Stimulated activated CD4-positive, alpha-beta T cell treated with anti-CD3 and anti-CD28 coated beads, Interleukin-1b, Interleukin-23, amount 100 ng/mL, for 24 hours (primary cell): Measurements from ENCODE around the gene GREB1L.

Source experiments
- DNase-seq, 4 experiments: peaks; one replicate each; pipeline ENCODE4 v3.0.0-alpha.2; 2020; ENCODE audit warnings: low read depth in 4 of 4, low spot score in 1 of 4

The GREB1L gene

DNA sequence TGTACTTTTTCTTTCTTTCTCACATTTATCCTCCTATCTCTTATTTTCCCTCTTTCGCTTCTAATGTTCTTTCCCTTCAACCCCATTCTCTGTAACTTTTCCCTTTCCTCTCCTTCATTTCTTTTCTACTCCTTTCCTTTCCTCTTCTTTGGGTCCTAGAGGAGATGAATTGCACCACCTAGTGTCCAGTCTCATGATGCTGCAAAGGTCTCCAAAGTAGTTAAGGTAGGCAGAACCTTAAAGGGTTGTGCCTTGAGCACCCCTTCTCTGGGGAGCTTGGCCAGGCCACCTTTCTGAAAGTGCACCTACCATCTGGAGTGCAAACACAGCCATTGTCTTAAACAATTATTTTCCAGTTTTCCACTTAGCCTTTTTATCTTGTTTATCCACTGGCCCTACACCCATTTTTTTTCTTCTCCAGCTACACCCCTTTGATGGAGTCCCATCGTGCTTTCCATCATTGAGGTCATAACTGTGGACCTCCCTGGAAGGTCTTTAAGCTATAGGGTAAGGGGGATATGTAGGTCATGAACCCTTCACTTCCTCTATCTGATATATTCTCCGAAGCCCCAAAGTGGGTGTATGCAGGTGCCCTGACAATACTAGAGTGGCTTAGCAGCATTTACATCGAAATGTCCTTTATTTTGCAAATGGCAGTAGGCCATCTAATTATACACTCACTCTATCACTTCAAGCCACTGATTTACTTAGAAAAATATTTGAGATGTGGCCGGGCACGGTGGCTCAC is 202.6 kb downstream of the GREB1L start:
- DNase-seq = no peak

DNA sequence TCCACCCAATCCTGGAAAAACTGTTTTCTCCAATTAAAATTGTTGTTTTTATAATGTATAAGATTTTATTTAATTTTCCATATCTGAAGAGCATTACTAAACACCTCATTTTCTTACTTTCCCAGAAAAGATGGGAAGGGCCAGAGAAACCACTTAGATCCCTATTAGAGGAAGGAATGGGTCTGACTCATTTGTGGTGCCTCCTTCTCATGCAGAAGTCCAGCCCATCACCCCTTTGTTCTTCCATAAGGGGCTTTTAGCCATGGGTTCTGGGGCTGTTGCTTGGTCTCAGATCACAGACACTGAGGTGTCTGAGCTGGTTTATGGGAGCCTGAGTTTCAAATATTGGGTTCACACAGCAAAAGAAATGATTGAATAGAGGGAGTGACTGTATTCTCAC is 206.3 kb downstream of the GREB1L start:
- DNase-seq = no peak

GRCh38 chr18:21449367-21450290 is 207.6 kb downstream of the GREB1L start:
- DNase-seq = no peak

DNA sequence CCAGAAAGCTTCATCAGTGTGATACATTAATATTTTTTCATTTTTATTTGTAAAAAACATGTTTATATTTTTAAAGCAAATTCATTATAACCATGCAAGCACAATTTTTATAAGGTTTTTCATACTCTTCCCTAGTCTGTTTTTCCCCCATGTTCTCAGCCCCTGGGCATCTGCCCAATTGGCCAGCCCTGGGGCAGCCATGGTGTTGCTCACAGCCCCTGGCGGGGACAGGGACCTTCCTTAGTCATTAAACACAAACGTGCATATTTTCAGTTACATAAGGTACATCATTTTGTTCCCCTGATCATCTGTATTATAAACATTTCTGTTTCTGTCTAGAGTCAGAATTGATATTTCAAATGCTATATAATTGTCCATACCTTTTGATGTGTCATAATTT is 208.5 kb downstream of the GREB1L start:
- no peak for DNase-seq

- no peak for DNase-seq
Observed at GRCh38 chr18:21450913-21451312, 208.9 kb downstream of the GREB1L start.

DNA sequence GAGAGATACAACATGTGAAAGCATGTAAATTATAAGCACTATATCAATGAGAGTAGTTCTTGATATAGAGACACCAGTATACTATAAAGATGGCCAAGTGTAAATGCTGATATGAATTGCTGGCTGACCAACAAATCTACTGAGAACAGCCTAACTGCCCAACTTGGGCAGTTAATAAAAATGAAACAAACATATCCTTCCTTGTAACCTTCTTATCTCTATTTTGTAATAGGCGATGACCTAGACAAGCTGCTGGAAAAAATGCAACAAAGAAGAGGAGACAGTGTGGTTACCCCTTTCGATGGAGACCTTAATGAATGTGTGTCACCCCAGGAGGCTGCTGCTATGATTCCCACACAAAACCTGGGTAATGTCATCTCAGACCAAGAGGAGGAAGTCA is 209.8 kb downstream of the GREB1L start:
- DNase-seq = no peak

GRCh38 chr18:21452276-21452780 is 210.3 kb downstream of the GREB1L start:
- DNase-seq = no peak

GRCh38 chr18:21452796-21453510 is 210.9 kb downstream of the GREB1L start:
- DNase-seq = no peak

DNA sequence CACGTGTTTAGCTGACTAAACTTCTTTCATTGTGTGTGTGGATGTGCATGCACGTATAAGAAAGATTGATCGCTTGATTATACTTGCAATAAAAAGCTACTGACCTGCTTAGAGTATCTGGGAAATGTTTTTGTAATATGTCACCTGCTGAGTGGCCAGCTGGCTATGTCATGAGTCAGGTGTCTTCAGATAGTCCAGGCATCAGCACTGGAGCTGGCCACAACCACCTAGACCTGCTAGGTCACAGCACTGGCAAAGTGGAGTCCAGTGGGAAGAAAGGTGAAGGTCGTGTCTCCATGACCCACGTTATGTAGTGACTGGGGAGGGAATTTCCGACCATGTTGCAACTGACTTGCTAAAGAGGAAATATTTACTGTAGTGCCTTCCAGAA is 211.5 kb downstream of the GREB1L start:
- no peak for DNase-seq

DNA sequence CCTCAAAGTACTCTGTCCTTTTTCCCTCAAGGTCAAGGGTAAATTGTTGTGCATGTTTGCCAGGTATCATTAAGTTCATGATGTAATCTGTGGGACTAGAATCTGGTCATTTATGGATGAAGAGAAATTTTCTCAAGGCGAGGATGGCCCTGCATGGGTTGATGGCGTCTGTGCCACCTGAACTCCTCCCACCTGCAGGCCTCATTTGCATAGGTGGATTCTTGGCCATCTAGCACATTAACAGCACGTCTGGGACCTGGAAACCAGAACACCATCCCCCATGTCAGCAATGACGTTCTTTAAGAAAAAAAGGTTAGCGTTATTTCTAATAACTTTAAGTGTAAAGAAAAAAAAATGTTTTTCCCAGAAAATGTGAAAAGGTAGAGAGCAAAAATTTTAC is 212.7 kb downstream of the GREB1L start:
- no peak for DNase-seq

DNA sequence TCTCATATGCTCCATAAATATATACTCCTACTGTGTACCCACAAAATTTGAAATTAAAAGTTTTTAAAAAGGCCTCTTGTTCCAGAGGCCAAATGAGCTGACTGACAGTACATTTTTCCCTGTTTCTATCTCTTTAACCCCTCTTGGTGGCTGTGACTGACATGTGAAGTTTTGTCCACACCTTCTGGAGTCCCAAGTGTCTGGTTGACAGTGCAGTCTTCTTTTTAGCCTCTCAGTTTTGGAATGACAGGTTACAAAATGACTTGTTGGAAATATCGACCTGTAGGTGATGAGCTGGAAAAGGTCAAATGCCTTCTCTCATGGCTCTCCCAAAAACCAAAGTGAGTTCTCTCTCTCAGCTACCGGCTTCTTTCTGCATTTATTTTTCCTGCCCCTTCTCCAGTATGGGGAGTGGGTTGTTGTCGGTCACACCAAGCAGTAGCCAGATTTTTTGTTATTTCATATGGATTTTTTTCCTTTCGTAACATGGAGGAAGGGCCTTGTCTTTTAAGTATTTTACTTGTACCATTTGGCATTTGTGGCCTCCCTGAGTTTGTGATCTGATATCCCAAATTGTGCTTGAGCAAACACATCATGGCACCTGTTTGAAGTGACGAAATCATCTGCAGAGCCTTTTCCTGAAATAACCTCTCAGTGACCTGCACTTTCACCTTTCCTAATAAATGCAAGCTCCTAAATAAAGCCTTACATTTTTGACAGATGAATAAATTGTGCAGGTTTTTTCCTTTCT is 214.6 kb downstream of the GREB1L start:
- DNase-seq = no peak

DNA sequence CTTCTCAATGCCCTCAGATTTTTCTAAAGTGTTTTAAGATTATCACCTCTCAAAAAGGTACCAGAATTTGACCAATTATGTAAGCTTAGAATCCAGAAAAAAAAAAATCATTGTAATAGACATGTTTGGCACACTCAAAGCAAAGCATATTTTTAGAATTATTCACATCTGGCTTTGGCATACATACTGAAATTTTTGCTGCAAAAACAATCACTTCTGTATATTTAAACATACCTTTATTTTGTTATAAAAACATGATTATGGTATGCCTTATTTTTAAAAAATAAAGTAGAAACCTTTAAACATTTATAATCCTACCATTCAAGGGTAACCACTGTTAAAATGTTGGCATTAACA is 215.1 kb downstream of the GREB1L start:
- no peak for DNase-seq

GRCh38 chr18:21458310-21458709 is 216.3 kb downstream of the GREB1L start:
- no peak for DNase-seq

- DNase-seq = no peak
Observed at GRCh38 chr18:21458788-21459187, 216.8 kb downstream of the GREB1L start.

DNA sequence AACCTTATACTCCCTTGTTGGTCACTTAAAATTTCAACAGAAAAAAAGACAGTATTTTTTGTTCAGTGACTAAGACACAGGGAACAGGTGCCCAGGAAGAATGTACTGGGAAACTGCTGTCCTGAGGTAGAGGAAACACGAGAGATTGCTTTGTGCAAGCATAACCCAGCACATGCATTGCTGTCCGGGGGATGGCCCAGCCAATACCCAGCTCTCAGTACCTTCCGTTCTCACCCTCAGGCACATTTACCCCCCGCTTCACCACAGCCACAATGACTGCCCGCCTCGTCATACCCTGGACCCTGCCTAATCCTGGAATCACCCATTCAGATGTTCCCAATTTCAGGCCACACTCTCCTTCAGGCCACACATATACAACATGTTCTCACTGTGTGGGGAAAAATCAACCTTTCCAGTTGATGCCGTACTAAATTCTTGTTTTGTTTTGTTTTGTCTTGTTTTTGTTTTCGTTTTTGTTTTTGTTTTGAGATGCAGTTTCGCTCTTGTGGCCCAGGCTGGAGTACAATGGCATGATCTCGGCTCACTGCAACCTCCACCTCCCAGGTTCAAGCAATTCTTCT is 217.8 kb downstream of the GREB1L start:
- no peak for DNase-seq

- no peak for DNase-seq
Observed at GRCh38 chr18:21461460-21461859, 219.4 kb downstream of the GREB1L start.

GRCh38 chr18:21463718-21464117 is 221.7 kb downstream of the GREB1L start:
- no peak for DNase-seq

DNA sequence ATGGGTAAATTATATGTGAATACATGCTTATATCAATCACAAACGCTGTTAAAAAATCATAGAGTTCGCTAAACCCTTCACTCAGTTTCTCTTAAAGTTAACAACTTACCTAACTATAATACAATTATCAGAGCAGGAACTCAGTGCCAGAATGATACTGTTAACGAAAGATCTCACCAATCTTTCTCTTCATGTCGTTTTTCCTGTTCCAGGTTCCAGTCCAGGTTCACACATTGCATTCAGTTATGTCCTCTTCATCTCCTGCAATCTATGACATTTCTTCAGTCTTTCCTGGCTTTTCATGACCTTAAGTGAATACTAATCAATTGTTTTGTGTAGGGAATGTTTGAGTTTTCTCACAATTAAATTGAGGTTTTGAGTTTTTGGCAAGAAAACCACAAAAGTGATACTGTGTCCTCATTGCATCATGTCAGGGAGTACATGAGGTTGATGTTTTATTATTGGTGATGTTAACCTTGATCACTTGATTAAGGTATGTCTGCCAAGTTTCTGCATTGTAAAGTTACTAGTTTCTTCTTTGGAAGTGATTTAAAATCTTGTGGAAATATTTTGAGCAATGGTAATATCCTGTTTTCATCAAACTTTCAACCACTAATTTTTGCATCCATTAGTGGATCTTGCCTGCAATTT is 226.6 kb downstream of the GREB1L start:
- no peak for DNase-seq

DNA sequence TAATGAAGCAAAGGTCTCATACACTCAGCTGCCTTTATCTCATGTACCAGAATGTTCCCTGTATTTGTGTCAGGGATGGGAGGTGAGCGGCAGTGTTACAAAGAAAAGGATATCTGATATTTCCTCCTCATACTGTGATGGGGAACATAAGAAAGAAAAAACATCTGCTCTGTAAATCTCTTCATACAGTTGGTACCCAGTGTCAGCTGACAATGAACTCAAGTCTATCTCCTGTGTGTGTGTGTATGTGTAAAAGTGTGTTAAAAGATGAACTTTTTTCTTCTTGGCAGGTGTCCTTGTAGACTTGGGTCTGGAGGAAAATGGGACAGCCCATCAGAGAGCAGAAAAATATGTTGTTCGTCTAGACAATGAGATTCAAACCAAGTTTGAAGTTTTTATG is 230.7 kb downstream of the GREB1L start:
- no peak for DNase-seq

- DNase-seq = no peak
Observed at GRCh38 chr18:21474621-21475020, 232.6 kb downstream of the GREB1L start.
